Epithelial cell of proximal tubule (primary cell): Measurements from ENCODE around the gene LAMC2. TPM values are rescaled to one million over a fixed set of nuclear protein-coding genes. Genes with fewer than 3 reads are reported as not detected.

Experiments
- DNase-seq: peaks from one replicate; pipeline ENCODE4 v3.0.0-alpha.2; 2011; ENCODE audit warnings: low read depth
- H3K4me3 ChIP-seq: 2 replicates; pipeline ENCODE4 v1.5.1; 2011; ENCODE audit warnings: low read depth, mild to moderate bottlenecking, low read length
- total RNA-seq: library from RNA; depleted of rRNA; stranded (reverse); fragments of >200 nt; gene quantifications from 2 replicates; pipeline ENCODE4 v1.2.3, GENCODE V29; 2015
- TF ChIP-seq, protein P1 (sequence below): conservative IDR thresholded peaks from 2 replicates; pipeline ENCODE4 v1.5.1; 2012; ENCODE audit warnings: low read depth, mild to moderate bottlenecking, low read length

Gene LAMC2
- total RNA-seq, 1 donor from 2014 or later, result 382 TPM

DNA sequence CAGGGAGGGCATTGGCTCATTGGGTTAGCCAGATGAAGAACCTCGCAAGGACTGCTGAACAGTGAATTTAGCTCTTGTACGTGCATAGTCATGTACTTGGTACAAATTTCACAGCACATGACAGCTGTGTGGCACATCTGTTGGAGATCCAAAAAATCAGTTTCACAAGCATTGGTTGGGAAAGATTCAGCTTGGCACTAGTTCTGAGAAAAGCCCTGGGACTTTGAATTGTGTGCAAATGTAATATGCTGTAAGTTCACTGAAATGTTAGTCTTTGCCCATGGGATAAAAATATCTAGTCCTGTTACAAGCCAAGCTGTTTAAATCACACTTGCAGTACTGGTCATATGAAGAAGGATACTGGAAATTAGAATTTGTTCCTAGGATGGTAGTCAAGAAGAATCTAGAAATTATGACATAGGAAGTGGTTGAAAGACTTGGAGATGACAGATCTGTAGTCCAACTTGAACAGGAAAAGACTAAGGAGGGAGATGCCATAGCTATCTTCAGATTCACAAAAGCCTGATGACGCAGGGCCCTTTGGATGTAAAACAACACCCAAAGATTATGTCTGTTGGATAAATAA, 19.2 kb downstream of the LAMC2 start:
- TF ChIP-seq, protein P1, sequence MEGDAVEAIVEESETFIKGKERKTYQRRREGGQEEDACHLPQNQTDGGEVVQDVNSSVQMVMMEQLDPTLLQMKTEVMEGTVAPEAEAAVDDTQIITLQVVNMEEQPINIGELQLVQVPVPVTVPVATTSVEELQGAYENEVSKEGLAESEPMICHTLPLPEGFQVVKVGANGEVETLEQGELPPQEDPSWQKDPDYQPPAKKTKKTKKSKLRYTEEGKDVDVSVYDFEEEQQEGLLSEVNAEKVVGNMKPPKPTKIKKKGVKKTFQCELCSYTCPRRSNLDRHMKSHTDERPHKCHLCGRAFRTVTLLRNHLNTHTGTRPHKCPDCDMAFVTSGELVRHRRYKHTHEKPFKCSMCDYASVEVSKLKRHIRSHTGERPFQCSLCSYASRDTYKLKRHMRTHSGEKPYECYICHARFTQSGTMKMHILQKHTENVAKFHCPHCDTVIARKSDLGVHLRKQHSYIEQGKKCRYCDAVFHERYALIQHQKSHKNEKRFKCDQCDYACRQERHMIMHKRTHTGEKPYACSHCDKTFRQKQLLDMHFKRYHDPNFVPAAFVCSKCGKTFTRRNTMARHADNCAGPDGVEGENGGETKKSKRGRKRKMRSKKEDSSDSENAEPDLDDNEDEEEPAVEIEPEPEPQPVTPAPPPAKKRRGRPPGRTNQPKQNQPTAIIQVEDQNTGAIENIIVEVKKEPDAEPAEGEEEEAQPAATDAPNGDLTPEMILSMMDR, result no peak
- no peak overlapping the region for H3K4me3 ChIP-seq
- no peak for DNase-seq

DNA sequence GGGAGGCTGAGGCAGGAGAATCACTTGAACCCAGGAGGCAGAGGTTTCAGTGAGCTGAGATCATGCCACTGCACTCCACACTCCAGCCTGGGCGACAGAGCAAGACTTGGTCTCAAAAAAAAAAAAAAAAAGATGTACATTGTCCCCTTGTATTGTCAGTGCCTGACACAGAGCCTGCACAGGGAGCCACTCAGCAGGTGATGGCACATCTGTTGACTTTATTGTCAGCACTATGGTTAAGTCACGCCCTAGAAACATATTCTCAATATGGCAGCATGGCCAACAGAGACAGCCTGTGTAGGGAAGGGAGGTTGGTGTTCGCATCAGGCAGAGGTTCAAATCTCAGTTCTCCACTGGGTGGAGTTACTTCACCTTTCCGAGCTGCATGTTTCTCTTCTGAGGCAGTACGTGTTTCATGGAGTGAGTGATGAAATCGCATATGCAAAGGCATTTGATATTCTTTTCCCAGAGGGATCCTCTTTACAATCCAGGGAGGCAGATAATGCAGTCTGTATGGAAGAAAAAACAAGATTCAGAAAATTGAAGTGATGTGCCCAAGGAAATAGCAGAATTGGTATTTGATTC, 20.6 kb downstream of the LAMC2 start:
- TF ChIP-seq, protein P1, result no peak
- no peak overlapping the region for H3K4me3 ChIP-seq
- DNase-seq, result no peak

GRCh38 chr1:183209533-183210158, 23.6 kb downstream of the LAMC2 start:
- no peak overlapping the region for H3K4me3 ChIP-seq
- DNase-seq, result peak; percentile 77
- TF ChIP-seq, protein P1, result no peak

- TF ChIP-seq, protein P1, result no peak
- DNase-seq, result no peak
- H3K4me3 ChIP-seq, result no peak overlapping the region
Measured at GRCh38 chr1:183210681-183211080, 24.6 kb downstream of the LAMC2 start.

- TF ChIP-seq, protein P1, result no peak
- H3K4me3 ChIP-seq, result no peak overlapping the region
- DNase-seq, result no peak
Measured at GRCh38 chr1:183212870-183213269, 26.8 kb downstream of the LAMC2 start.

- no peak overlapping the region for H3K4me3 ChIP-seq
- DNase-seq, result no peak
- TF ChIP-seq, protein P1, result peak; percentile 5
Measured at GRCh38 chr1:183214021-183214970, 28.2 kb downstream of the LAMC2 start.
